Measurements from ENCODE around the gene RASGRF2.
"Not testable (repeated sequence)": the region's sequence is repeated elsewhere in the genome, so short reads cannot be mapped to it uniquely, and the experiment has no call there.

Gene RASGRF2

GRCh38 chr5:81265101-81265500 lies 304.9 kb downstream of the RASGRF2 start:
- Mint-ChIP-seq H3K27me3 (ENCODE audit: low read depth) (no peaks in the 10 kb centered on the region), H3K27ac (no peak overlapping the region), H3K36me3 (ENCODE audit: low read depth) (peaks cover 5% of the 10 kb centered on the region), H3K4me3 (no peak overlapping the region), H3K9me3 (peaks cover 25% of the 10 kb centered on the region), H3K4me1 (ENCODE audit: low read depth) (no peaks in the 10 kb centered on the region)

- H3K9me3 Mint-ChIP-seq = peaks cover 29% of the 10 kb centered on the region
- no peak overlapping the region for H3K27ac Mint-ChIP-seq
- peaks cover 5% of the 10 kb centered on the region for H3K36me3 Mint-ChIP-seq (ENCODE audit: low read depth)
- H3K4me3 Mint-ChIP-seq = no peak overlapping the region
- no peaks in the 10 kb centered on the region for H3K4me1 Mint-ChIP-seq (ENCODE audit: low read depth)
- no peaks in the 10 kb centered on the region for H3K27me3 Mint-ChIP-seq (ENCODE audit: low read depth)
Measured at GRCh38 chr5:81268521-81269196, 308.5 kb downstream of the RASGRF2 start.

- Mint-ChIP-seq H3K27me3 (ENCODE audit: low read depth) (no peaks in the 10 kb centered on the region), H3K27ac (no peak overlapping the region), H3K9me3 (peaks cover 41% of the 10 kb centered on the region)
Measured at GRCh38 chr5:81269751-81270393, 309.7 kb downstream of the RASGRF2 start.

GRCh38 chr5:81270394-81271027 lies 310.3 kb downstream of the RASGRF2 start:
- H3K9me3 Mint-ChIP-seq = peaks cover 46% of the 10 kb centered on the region
- not testable (repeated sequence) for H3K36me3 Mint-ChIP-seq (ENCODE audit: low read depth); H3K4me1 Mint-ChIP-seq (ENCODE audit: low read depth)

More at GRCh38 chr5:81269751-81270393, 309.7 kb downstream of the RASGRF2 start:
- H3K36me3 Mint-ChIP-seq (ENCODE audit: low read depth) = peaks cover 9% of the 10 kb centered on the region
- H3K4me1 Mint-ChIP-seq (ENCODE audit: low read depth) = no peaks in the 10 kb centered on the region
- no peak overlapping the region for H3K4me3 Mint-ChIP-seq

More at GRCh38 chr5:81270394-81271027, 310.3 kb downstream of the RASGRF2 start:
- not testable (repeated sequence) for H3K4me3 Mint-ChIP-seq; H3K27ac Mint-ChIP-seq; H3K27me3 Mint-ChIP-seq (ENCODE audit: low read depth)

Data from T-helper 1 cell treated with Interleukin-12 subunit alpha and Interleukin-12 subunit beta and Interleukin-4 antibody, amounts not matched to agents 30 μg/mL and 1 μg/mL, for 36 hours (primary cell).